ENCODE results near the gene C4orf51. TPM values are rescaled to one million over a fixed set of nuclear protein-coding genes. Genes with fewer than 3 reads are reported as not detected.

The C4orf51 gene
- total and polyA plus RNA-seq, 2 of the 4 experiments (the other 2 are of a cell fraction), result not detected

- Histone ChIP-seq H3K27me3 (ENCODE audit: control insufficient read depth, insufficient read depth, low read length) (no peaks in the 10 kb centered on the region), H2AK5ac (ENCODE audit: low read depth, low read length) (no peak overlapping the region), H2AK9ac (replicated peaks; ENCODE audit: low read depth, low read length, poor library complexity) (no peak overlapping the region), H3K36me3 (ENCODE audit: control insufficient read depth, insufficient read depth, low read length) (peaks cover 3% of the 10 kb centered on the region; the same call in 1 of the 2 replicates), H4K91ac (ENCODE audit: insufficient read depth, low read depth, low read length) (no peak overlapping the region), H2BK120ac (ENCODE audit: low read depth, low read length) (no peak overlapping the region), H3K23ac (ENCODE audit: low read depth, low read length) (no peak overlapping the region), H3K4me3 (ENCODE audit: insufficient read depth, low read depth, low read length) (no peak overlapping the region), H2BK5ac (ENCODE audit: low read depth, low read length, poor library complexity, severe bottlenecking) (no peak overlapping the region), H3K9ac (ENCODE audit: low read depth, low read length) (no peak overlapping the region), H2BK15ac (ENCODE audit: low read depth, low read length) (no peak overlapping the region), H3K4me1 (ENCODE audit: control insufficient read depth, insufficient read depth, low read length) (no peaks in the 10 kb centered on the region), H3K56ac (ENCODE audit: extremely low read depth, insufficient read depth, low read length) (no peak overlapping the region), H3K27ac (ENCODE audit: insufficient read depth, low read length) (no peak overlapping the region), H4K5ac (ENCODE audit: low read depth, low read length) (no peak overlapping the region), H3K4ac (ENCODE audit: low read depth, low read length) (no peak overlapping the region), H2BK20ac (ENCODE audit: low read depth, low read length) (no peak overlapping the region), H4K8ac (ENCODE audit: low read depth in 2 of 2, low read length in 2 of 2) (no peak overlapping the region), H3K4me2 (ENCODE audit: low read depth, low read length) (no peak overlapping the region), H3K14ac (replicated peaks; ENCODE audit: low read depth, low read length) (no peak overlapping the region), H4K20me1 (ENCODE audit: insufficient read depth, low read length) (no peaks in the 10 kb centered on the region), H3K9me3 (ENCODE audit: control insufficient read depth, insufficient read depth, low read length) (no peaks in the 10 kb centered on the region), H3K79me1 (ENCODE audit: low read depth in 1 of 2, low read length in 2 of 2) (no peaks in the 10 kb centered on the region), H3K18ac (ENCODE audit: low read depth, low read length) (no peak overlapping the region), H3K9me1 (ENCODE audit: insufficient read depth, low read length) (no peaks in the 10 kb centered on the region; the same call in 1 of the 2 replicates), H2AFZ (replicated peaks; ENCODE audit: low read length, poor library complexity) (no peak overlapping the region)
- ATAC-seq (ENCODE audit: low read depth) (no peak), DNase-seq (no peak)
- intact Hi-C loops (cut with micrococcal nuclease), result no loop called here
- BruUV-seq (replicated peaks), result no TSS peak
- POLR2A ChIA-PET (ENCODE audit: unreplicated experiment), result no interaction called here
- no CpG with 5 or more reads among the region's 1 CpG for WGBS, 2 experiments (ENCODE audit: extremely low coverage in 2 of 2, insufficient read length in 1 of 2)
- CTCF ChIA-PET, result interaction anchor here (1.6 kb wide), 1 partner anchor 11 kb away, joined by 5 read pairs; no protein-coding TSS in a partner anchor
- no peak for TF ChIP-seq MXI1 (IDR thresholded peaks at IDR 0.05; ENCODE audit: borderline replicate concordance, low read depth, low read length)
- in situ Hi-C loops (cut with MboI; ENCODE audit: low sequenced_read_pairs), result no loop called here
- dilution Hi-C loops (cut with HindIII; ENCODE audit: low sequenced_read_pairs, unreplicated experiment), result no loop called here
Measured at GRCh38 chr4:145656156-145656555, 23.8 kb upstream of the C4orf51 start.
